IPS-18a (cell line): Measurements from ENCODE around the gene KLF15.

ENCODE experiments used
- H3K27ac ChIP-seq: one replicate; pipeline ENCODE4 v1.5.1; 2013; ENCODE audit warnings: low read length
- H3K27me3 ChIP-seq: one replicate; pipeline ENCODE4 v1.6.1; 2013; ENCODE audit warnings: mild to moderate bottlenecking, low read length; ENCODE audit not compliant: control insufficient read depth, insufficient read depth
- H3K36me3 ChIP-seq: one replicate; pipeline ENCODE4 v1.6.1; 2013; ENCODE audit warnings: low read depth, low read length; ENCODE audit not compliant: control insufficient read depth
- H3K4me1 ChIP-seq: one replicate; pipeline ENCODE4 v1.6.1; 2013; ENCODE audit warnings: low read depth, low read length; ENCODE audit not compliant: control insufficient read depth
- H3K4me3 ChIP-seq: one replicate; pipeline ENCODE4 v1.5.1; 2013; ENCODE audit warnings: low read length
- H3K9ac ChIP-seq: one replicate; pipeline ENCODE4 v1.6.1; 2013; ENCODE audit warnings: mild to moderate bottlenecking, low read length, moderate library complexity
- H3K9me3 ChIP-seq: one replicate; pipeline ENCODE4 v1.6.1; 2013; ENCODE audit warnings: low read depth, low read length; ENCODE audit not compliant: control insufficient read depth

Gene KLF15

GRCh38 chr3:126304704-126305103 is 52.5 kb downstream of the KLF15 start:
- Histone ChIP-seq H3K27ac (no peak overlapping the region), H3K9me3 (no peaks in the 10 kb centered on the region), H3K4me3 (no peak overlapping the region), H3K9ac (no peak overlapping the region), H3K4me1 (no peaks in the 10 kb centered on the region), H3K27me3 (no peaks in the 10 kb centered on the region), H3K36me3 (no peaks in the 10 kb centered on the region)

- no peaks in the 10 kb centered on the region for H3K9me3 ChIP-seq
- H3K9ac ChIP-seq = no peak overlapping the region
- H3K4me1 ChIP-seq = no peaks in the 10 kb centered on the region
- H3K27ac ChIP-seq = no peak overlapping the region
- no peaks in the 10 kb centered on the region for H3K27me3 ChIP-seq
- no peak overlapping the region for H3K4me3 ChIP-seq
- H3K36me3 ChIP-seq = no peaks in the 10 kb centered on the region
Observed at GRCh38 chr3:126304291-126304690, 52.9 kb downstream of the KLF15 start.

- H3K27ac ChIP-seq = no peak overlapping the region
- no peak overlapping the region for H3K9ac ChIP-seq
- no peak overlapping the region for H3K4me3 ChIP-seq
- no peaks in the 10 kb centered on the region for H3K9me3 ChIP-seq
- no peaks in the 10 kb centered on the region for H3K36me3 ChIP-seq
- H3K4me1 ChIP-seq = no peaks in the 10 kb centered on the region
- H3K27me3 ChIP-seq = no peaks in the 10 kb centered on the region
Observed at GRCh38 chr3:126303272-126303671, 53.9 kb downstream of the KLF15 start.

- no peaks in the 10 kb centered on the region for H3K36me3 ChIP-seq
- no peak overlapping the region for H3K9ac ChIP-seq
- no peaks in the 10 kb centered on the region for H3K4me1 ChIP-seq
- no peaks in the 10 kb centered on the region for H3K27me3 ChIP-seq
- no peaks in the 10 kb centered on the region for H3K9me3 ChIP-seq
- no peak overlapping the region for H3K27ac ChIP-seq
- H3K4me3 ChIP-seq = no peak overlapping the region
Observed at GRCh38 chr3:126300761-126301481, 56.3 kb downstream of the KLF15 start.

GRCh38 chr3:126300001-126300760 is 57.0 kb downstream of the KLF15 start:
- no peak overlapping the region for H3K9ac ChIP-seq

GRCh38 chr3:126295407-126295939 is 61.7 kb downstream of the KLF15 start:
- no peaks in the 10 kb centered on the region for H3K9me3 ChIP-seq
- H3K27me3 ChIP-seq = peaks cover 11% of the 10 kb centered on the region
- H3K27ac ChIP-seq = no peak overlapping the region
- H3K36me3 ChIP-seq = no peaks in the 10 kb centered on the region
- H3K4me3 ChIP-seq = no peak overlapping the region
- no peak overlapping the region for H3K9ac ChIP-seq
- H3K4me1 ChIP-seq = peaks cover 9% of the 10 kb centered on the region

More at GRCh38 chr3:126300001-126300760, 57.0 kb downstream of the KLF15 start:
- no peak overlapping the region for H3K4me3 ChIP-seq
- H3K9me3 ChIP-seq = no peaks in the 10 kb centered on the region
- no peaks in the 10 kb centered on the region for H3K27me3 ChIP-seq
- no peak overlapping the region for H3K27ac ChIP-seq
- no peaks in the 10 kb centered on the region for H3K36me3 ChIP-seq
- H3K4me1 ChIP-seq = no peaks in the 10 kb centered on the region

- peaks cover 21% of the 10 kb centered on the region for H3K27me3 ChIP-seq
- no peak overlapping the region for H3K27ac ChIP-seq
- no peak overlapping the region for H3K4me3 ChIP-seq
- no peaks in the 10 kb centered on the region for H3K9me3 ChIP-seq
- H3K9ac ChIP-seq = no peak overlapping the region
- H3K4me1 ChIP-seq = peaks cover 9% of the 10 kb centered on the region
- H3K36me3 ChIP-seq = no peaks in the 10 kb centered on the region
Observed at GRCh38 chr3:126294211-126294808, 62.9 kb downstream of the KLF15 start.

- H3K4me1 ChIP-seq = peaks cover 9% of the 10 kb centered on the region
- H3K4me3 ChIP-seq = no peak overlapping the region
- no peak overlapping the region for H3K9ac ChIP-seq
- H3K36me3 ChIP-seq = no peaks in the 10 kb centered on the region
- no peaks in the 10 kb centered on the region for H3K9me3 ChIP-seq
- peaks cover 29% of the 10 kb centered on the region for H3K27me3 ChIP-seq
- H3K27ac ChIP-seq = no peak overlapping the region
Observed at GRCh38 chr3:126293370-126294082, 63.7 kb downstream of the KLF15 start.
